ENCODE data around the gene RANBP10. TPM values are rescaled to one million over a fixed set of nuclear protein-coding genes. Genes with fewer than 3 reads are reported as not detected.
A peak's percentile ranks its signal among the peaks of the same experiment; 100 is the strongest.
"Not testable (repeated sequence)": the region's sequence is repeated elsewhere in the genome, so short reads cannot be mapped to it uniquely, and the experiment has no call there.

Gene RANBP10
- polyA plus RNA-seq, 2 donors, result 8.4 to 10.2 TPM

GRCh38 chr16:67844497-67844896, 38.1 kb upstream of the RANBP10 start:
- H3K27ac ChIP-seq (ENCODE audit: low read depth in 2 of 2, low read length in 1 of 2), result peak overlapping the region; percentile 52 to 59
- H3K27me3 ChIP-seq (ENCODE audit: control insufficient read depth in 1 of 2, insufficient read depth in 2 of 2, low read length in 2 of 2), result no peaks in the 10 kb centered on the region
- H3K36me3 ChIP-seq (ENCODE audit: control insufficient read depth in 2 of 2, insufficient read depth in 2 of 2, low read length in 1 of 2), result no peaks in the 10 kb centered on the region
- peaks cover 4 to 24% of the 10 kb centered on the region in 2 donors for H3K4me1 ChIP-seq (ENCODE audit: control insufficient read depth in 2 of 2, insufficient read depth in 2 of 2, low read length in 1 of 2)
- WGBS, 2 donors, result 46 to 62% methylated on average over 4 of the region's 4 CpGs
- no peak overlapping the region for H3K4me3 ChIP-seq (ENCODE audit: low read depth in 1 of 2, low read length in 2 of 2)
- H3K9me3 ChIP-seq (ENCODE audit: control insufficient read depth in 2 of 2, insufficient read depth in 1 of 2, low read depth in 1 of 2, low read length in 1 of 2), result no peaks in the 10 kb centered on the region

GRCh38 chr16:67843343-67843765, 37.0 kb upstream of the RANBP10 start:
- Histone ChIP-seq H3K4me1 (ENCODE audit: control insufficient read depth in 2 of 2, insufficient read depth in 2 of 2, low read length in 1 of 2) (peaks cover 3 to 24% of the 10 kb centered on the region in 2 donors), H3K27ac (ENCODE audit: low read depth in 2 of 2, low read length in 1 of 2) (peak overlapping the region; percentile 100), H3K9me3 (ENCODE audit: control insufficient read depth in 2 of 2, insufficient read depth in 1 of 2, low read depth in 1 of 2, low read length in 1 of 2) (no peaks in the 10 kb centered on the region), H3K36me3 (ENCODE audit: control insufficient read depth in 2 of 2, insufficient read depth in 2 of 2, low read length in 1 of 2) (no peaks in the 10 kb centered on the region), H3K27me3 (ENCODE audit: control insufficient read depth in 1 of 2, insufficient read depth in 2 of 2, low read length in 2 of 2) (no peaks in the 10 kb centered on the region), H3K4me3 (ENCODE audit: low read depth in 1 of 2, low read length in 2 of 2) (peak overlapping the region; percentile 78 to 90)
- 3 to 7% methylated on average over 11 of the region's 11 CpGs for WGBS, 2 donors

GRCh38 chr16:67842509-67843342, 36.4 kb upstream of the RANBP10 start:
- no peaks in the 10 kb centered on the region for H3K27me3 ChIP-seq (ENCODE audit: control insufficient read depth in 1 of 2, insufficient read depth in 2 of 2, low read length in 2 of 2)
- peak overlapping the region; percentile 100 for H3K27ac ChIP-seq (ENCODE audit: low read depth in 2 of 2, low read length in 1 of 2)
- no peaks in the 10 kb centered on the region for H3K9me3 ChIP-seq (ENCODE audit: control insufficient read depth in 2 of 2, insufficient read depth in 1 of 2, low read depth in 1 of 2, low read length in 1 of 2)
- H3K4me1 ChIP-seq (ENCODE audit: control insufficient read depth in 2 of 2, insufficient read depth in 2 of 2, low read length in 1 of 2), result peaks cover 3 to 24% of the 10 kb centered on the region in 2 donors
- peak overlapping the region; percentile 78 to 90 for H3K4me3 ChIP-seq (ENCODE audit: low read depth in 1 of 2, low read length in 2 of 2)
- H3K36me3 ChIP-seq (ENCODE audit: control insufficient read depth in 2 of 2, insufficient read depth in 2 of 2, low read length in 1 of 2), result no peaks in the 10 kb centered on the region
- 0 to 1% methylated on average over 66 to 67 of the region's 67 CpGs for WGBS, 2 donors

- peak within 1 kb of the TSS; percentile 100 for H3K27ac ChIP-seq (ENCODE audit: low read depth in 2 of 2, low read length in 1 of 2)
- H3K36me3 ChIP-seq (ENCODE audit: control insufficient read depth in 2 of 2, insufficient read depth in 2 of 2, low read length in 1 of 2), result no peaks in the 10 kb centered on the region
- H3K27me3 ChIP-seq (ENCODE audit: control insufficient read depth in 1 of 2, insufficient read depth in 2 of 2, low read length in 2 of 2), result no peaks in the 10 kb centered on the region
- H3K4me3 ChIP-seq (ENCODE audit: low read depth in 1 of 2, low read length in 2 of 2), result peak within 1 kb of the TSS; percentile 78 to 90
- peaks cover 3 to 24% of the 10 kb centered on the region in 2 donors for H3K4me1 ChIP-seq (ENCODE audit: control insufficient read depth in 2 of 2, insufficient read depth in 2 of 2, low read length in 1 of 2)
- WGBS, 2 donors, result 1% methylated on average over 72 to 83 of the region's 83 CpGs
- H3K9me3 ChIP-seq (ENCODE audit: control insufficient read depth in 2 of 2, insufficient read depth in 1 of 2, low read depth in 1 of 2, low read length in 1 of 2), result no peaks in the 10 kb centered on the region
Observed at GRCh38 chr16:67841816-67842508, 35.6 kb upstream of the RANBP10 start, which contains the start of gene THAP11. Gene THAP11 (plus strand): TSS chr16:67842320. CDS start chr16:67842555, 235 bp downstream.

GRCh38 chr16:67841198-67841815, 34.9 kb upstream of the RANBP10 start:
- no peaks in the 10 kb centered on the region for H3K27me3 ChIP-seq (ENCODE audit: control insufficient read depth in 1 of 2, insufficient read depth in 2 of 2, low read length in 2 of 2)
- peaks cover 3 to 24% of the 10 kb centered on the region in 2 donors for H3K4me1 ChIP-seq (ENCODE audit: control insufficient read depth in 2 of 2, insufficient read depth in 2 of 2, low read length in 1 of 2)
- 37 to 47% methylated on average over 17 of the region's 17 CpGs for WGBS, 2 donors
- H3K36me3 ChIP-seq (ENCODE audit: control insufficient read depth in 2 of 2, insufficient read depth in 2 of 2, low read length in 1 of 2), result no peaks in the 10 kb centered on the region
- H3K4me3 ChIP-seq (ENCODE audit: low read depth in 1 of 2, low read length in 2 of 2), result peak overlapping the region; percentile 78 to 90
- H3K9me3 ChIP-seq (ENCODE audit: control insufficient read depth in 2 of 2, insufficient read depth in 1 of 2, low read depth in 1 of 2, low read length in 1 of 2), result no peaks in the 10 kb centered on the region
- H3K27ac ChIP-seq (ENCODE audit: low read depth in 2 of 2, low read length in 1 of 2), result peak overlapping the region; percentile 100

GRCh38 chr16:67837811-67838210, 31.5 kb upstream of the RANBP10 start:
- Histone ChIP-seq H3K27ac (ENCODE audit: low read depth in 2 of 2, low read length in 1 of 2) (no peak overlapping the region), H3K4me3 (ENCODE audit: low read depth in 1 of 2, low read length in 2 of 2) (no peak overlapping the region), H3K36me3 (ENCODE audit: control insufficient read depth in 2 of 2, insufficient read depth in 2 of 2, low read length in 1 of 2) (no peaks in the 10 kb centered on the region), H3K4me1 (ENCODE audit: control insufficient read depth in 2 of 2, insufficient read depth in 2 of 2, low read length in 1 of 2) (peaks cover 0 to 5% of the 10 kb centered on the region in 2 donors), H3K27me3 (ENCODE audit: control insufficient read depth in 1 of 2, insufficient read depth in 2 of 2, low read length in 2 of 2) (no peaks in the 10 kb centered on the region), H3K9me3 (ENCODE audit: control insufficient read depth in 2 of 2, insufficient read depth in 1 of 2, low read depth in 1 of 2, low read length in 1 of 2) (no peaks in the 10 kb centered on the region)
- WGBS, 2 donors, result 90 to 92% methylated on average over 2 of the region's 2 CpGs

- H3K4me1 ChIP-seq (ENCODE audit: control insufficient read depth in 2 of 2, insufficient read depth in 2 of 2, low read length in 1 of 2); H3K27me3 ChIP-seq (ENCODE audit: control insufficient read depth in 1 of 2, insufficient read depth in 2 of 2, low read length in 2 of 2); H3K36me3 ChIP-seq (ENCODE audit: control insufficient read depth in 2 of 2, insufficient read depth in 2 of 2, low read length in 1 of 2); H3K9me3 ChIP-seq (ENCODE audit: control insufficient read depth in 2 of 2, insufficient read depth in 1 of 2, low read depth in 1 of 2, low read length in 1 of 2); H3K4me3 ChIP-seq (ENCODE audit: low read depth in 1 of 2, low read length in 2 of 2): not testable (repeated sequence)
- WGBS, 2 donors, result 62 to 66% methylated on average over 10 of the region's 10 CpGs
- peak overlapping the region in 1 of 2 donors; percentile 16 for H3K27ac ChIP-seq (ENCODE audit: low read depth in 2 of 2, low read length in 1 of 2)
Observed at GRCh38 chr16:67837190-67837589, 30.8 kb upstream of the RANBP10 start.

- H3K27ac ChIP-seq (ENCODE audit: low read depth in 2 of 2, low read length in 1 of 2), result no peak overlapping the region
- H3K4me1 ChIP-seq (ENCODE audit: control insufficient read depth in 2 of 2, insufficient read depth in 2 of 2, low read length in 1 of 2), result peaks cover 0 to 4% of the 10 kb centered on the region in 2 donors
- H3K4me3 ChIP-seq (ENCODE audit: low read depth in 1 of 2, low read length in 2 of 2), result peak overlapping the region in 1 of 2 donors; percentile 89
- no peaks in the 10 kb centered on the region for H3K9me3 ChIP-seq (ENCODE audit: control insufficient read depth in 2 of 2, insufficient read depth in 1 of 2, low read depth in 1 of 2, low read length in 1 of 2)
- WGBS, 2 donors, result 79 to 83% methylated on average over 10 of the region's 10 CpGs
- H3K27me3 ChIP-seq (ENCODE audit: control insufficient read depth in 1 of 2, insufficient read depth in 2 of 2, low read length in 2 of 2), result no peaks in the 10 kb centered on the region
- H3K36me3 ChIP-seq (ENCODE audit: control insufficient read depth in 2 of 2, insufficient read depth in 2 of 2, low read length in 1 of 2), result peaks cover 9 to 27% of the 10 kb centered on the region in 2 donors
Observed at GRCh38 chr16:67834242-67834614, 27.9 kb upstream of the RANBP10 start.

- H3K9me3 ChIP-seq (ENCODE audit: control insufficient read depth in 2 of 2, insufficient read depth in 1 of 2, low read depth in 1 of 2, low read length in 1 of 2), result no peaks in the 10 kb centered on the region
- H3K27ac ChIP-seq (ENCODE audit: low read depth in 2 of 2, low read length in 1 of 2), result peak overlapping the region; percentile 22 to 85
- peak overlapping the region; percentile 76 to 89 for H3K4me3 ChIP-seq (ENCODE audit: low read depth in 1 of 2, low read length in 2 of 2)
- peaks cover 13 to 32% of the 10 kb centered on the region in 2 donors for H3K36me3 ChIP-seq (ENCODE audit: control insufficient read depth in 2 of 2, insufficient read depth in 2 of 2, low read length in 1 of 2)
- H3K27me3 ChIP-seq (ENCODE audit: control insufficient read depth in 1 of 2, insufficient read depth in 2 of 2, low read length in 2 of 2), result no peaks in the 10 kb centered on the region
- WGBS, 2 donors, result 0% methylated on average over 49 of the region's 49 CpGs
- peaks cover 0 to 4% of the 10 kb centered on the region in 2 donors for H3K4me1 ChIP-seq (ENCODE audit: control insufficient read depth in 2 of 2, insufficient read depth in 2 of 2, low read length in 1 of 2)
Observed at GRCh38 chr16:67833415-67834241, 27.3 kb upstream of the RANBP10 start.

All from esophagus (tissue), 2 donors.